Measurements from ENCODE around the gene ITFG1.
A peak's percentile ranks its signal among the peaks of the same experiment; 100 is the strongest.

The ITFG1 gene

GRCh38 chr16:47460711-47461597 lies at the start of gene ITFG1, which contains the start of gene PHKB:
TSS of gene ITFG1 (minus strand) at chr16:47461063. CDS start at chr16:47461045, 18 bp downstream.
TSS of gene PHKB (plus strand) at chr16:47461331. CDS start at chr16:47461351, 20 bp downstream.
- H3K27ac Mint-ChIP-seq: peak within 1 kb of the TSS; percentile 90
- H3K4me1 Mint-ChIP-seq: peaks cover 72% of the 10 kb centered on the region
- H3K9me3 Mint-ChIP-seq: no peaks in the 10 kb centered on the region

GRCh38 chr16:47507701-47508100 lies 46.8 kb upstream of the ITFG1 start:
- ATAC-seq: no peak
- Mint-ChIP-seq H3K27ac (no peak overlapping the region), H3K4me1 (peaks cover 4% of the 10 kb centered on the region), H3K27me3 (no peaks in the 10 kb centered on the region), H3K4me3 (no peak overlapping the region), H3K9me3 (no peaks in the 10 kb centered on the region), H3K36me3 (peaks cover 66% of the 10 kb centered on the region)

More at GRCh38 chr16:47460711-47461597, at the start of gene ITFG1, which contains the start of gene PHKB:
- Mint-ChIP-seq H3K27me3 (no peaks in the 10 kb centered on the region), H3K36me3 (peaks cover 40% of the 10 kb centered on the region), H3K4me3 (peak within 1 kb of the TSS; percentile 97)
- ATAC-seq: peak; percentile 95

DNA sequence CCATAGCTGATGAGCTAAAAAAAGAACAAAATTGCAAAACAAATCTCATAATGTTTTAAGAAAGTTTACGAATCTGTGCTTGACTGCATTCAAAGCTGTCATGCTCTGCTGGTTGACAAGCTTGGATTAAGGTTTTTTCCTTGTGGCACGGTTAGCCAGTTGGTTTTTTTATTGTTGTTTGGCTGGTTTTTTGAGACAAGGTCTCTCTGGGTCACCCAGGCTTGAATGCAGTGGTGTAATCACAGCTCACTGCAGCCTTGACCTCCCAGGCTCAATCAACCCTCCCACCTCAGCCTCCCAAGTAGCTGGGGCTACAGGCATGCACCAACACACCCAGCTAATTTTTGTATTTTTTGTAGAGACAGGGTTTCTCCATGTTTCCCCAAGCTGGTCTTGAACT lies 45.9 kb upstream of the ITFG1 start:
- H3K27ac Mint-ChIP-seq: no peak overlapping the region
- no peak for ATAC-seq

DNA sequence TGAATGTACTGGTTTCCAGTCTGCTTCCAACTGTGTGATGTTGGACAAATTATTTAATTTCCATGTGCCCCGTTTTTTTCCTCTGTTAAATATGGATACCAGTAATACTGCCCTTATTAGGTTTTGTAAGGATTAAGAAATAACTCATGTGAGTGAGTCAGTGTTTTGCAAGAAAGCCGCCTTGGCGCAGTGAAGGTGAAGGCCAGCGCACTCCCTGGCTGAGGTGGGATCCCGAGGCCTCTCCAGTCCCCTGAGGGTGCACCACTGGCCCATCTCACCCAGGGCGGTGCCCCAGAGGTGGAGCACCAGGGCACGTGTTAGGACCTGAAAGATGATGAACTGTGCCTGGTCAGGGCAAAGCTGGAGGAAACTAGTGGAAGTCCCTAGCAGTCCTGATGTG lies 43.7 kb upstream of the ITFG1 start:
- Mint-ChIP-seq H3K4me1 (peaks cover 4% of the 10 kb centered on the region), H3K4me3 (no peak overlapping the region), H3K27ac (no peak overlapping the region), H3K36me3 (peaks cover 65% of the 10 kb centered on the region), H3K27me3 (no peaks in the 10 kb centered on the region), H3K9me3 (no peaks in the 10 kb centered on the region)
- no peak for ATAC-seq

More for the DNA sequence above, 45.9 kb upstream of the ITFG1 start:
- peaks cover 4% of the 10 kb centered on the region for H3K4me1 Mint-ChIP-seq
- H3K9me3 Mint-ChIP-seq: no peaks in the 10 kb centered on the region
- H3K36me3 Mint-ChIP-seq: peaks cover 61% of the 10 kb centered on the region
- no peak overlapping the region for H3K4me3 Mint-ChIP-seq
- no peaks in the 10 kb centered on the region for H3K27me3 Mint-ChIP-seq

DNA sequence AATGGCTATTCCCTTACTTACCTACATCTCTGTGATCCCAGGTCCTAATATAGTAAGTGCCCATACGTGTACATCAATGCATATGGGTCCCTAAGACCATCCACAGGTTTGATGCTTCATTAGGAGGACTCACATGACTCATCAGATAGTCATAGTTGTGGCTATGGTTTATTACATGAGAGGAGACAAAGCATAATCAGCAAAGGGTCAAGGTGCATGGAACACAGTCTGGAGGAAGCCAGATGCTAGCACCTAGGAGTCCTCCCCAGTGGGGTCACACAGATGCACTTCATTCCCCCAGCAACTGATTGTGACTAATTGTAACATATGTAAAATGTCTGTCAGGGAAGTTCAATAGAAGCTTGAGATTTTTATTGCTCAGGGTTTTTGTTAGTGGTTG lies 43.1 kb upstream of the ITFG1 start:
- H3K4me3 Mint-ChIP-seq: no peak overlapping the region
- H3K4me1 Mint-ChIP-seq: peaks cover 4% of the 10 kb centered on the region
- no peaks in the 10 kb centered on the region for H3K9me3 Mint-ChIP-seq
- peaks cover 66% of the 10 kb centered on the region for H3K36me3 Mint-ChIP-seq
- ATAC-seq: no peak
- H3K27ac Mint-ChIP-seq: no peak overlapping the region
- no peaks in the 10 kb centered on the region for H3K27me3 Mint-ChIP-seq

DNA sequence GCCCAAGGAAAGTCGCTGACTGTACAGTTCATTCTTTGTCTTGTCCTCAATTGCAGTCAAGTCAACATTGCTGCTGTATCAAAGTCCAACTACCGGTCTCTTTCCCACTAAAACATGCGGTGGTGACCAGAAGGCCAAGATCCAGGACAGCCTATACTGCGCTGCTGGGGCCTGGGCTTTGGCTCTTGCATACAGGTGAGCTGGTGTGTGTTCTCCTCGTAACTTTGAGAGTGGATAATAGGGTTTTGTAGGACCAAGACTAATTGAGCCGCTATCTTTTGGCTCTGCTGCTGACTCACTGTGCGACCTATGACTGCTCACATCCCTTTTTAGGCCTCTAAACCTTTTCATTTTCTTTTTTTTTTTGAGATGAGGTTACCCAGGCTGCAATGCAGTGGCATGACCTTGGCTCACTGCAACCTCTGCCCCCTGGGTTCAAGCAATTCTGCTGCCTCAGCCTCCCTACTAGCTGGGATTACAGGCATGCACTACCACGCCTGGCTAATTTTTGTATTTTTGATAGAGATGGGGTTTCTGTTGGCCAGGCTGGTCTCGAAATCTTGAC lies 38.9 kb upstream of the ITFG1 start:
- H3K27me3 Mint-ChIP-seq: no peaks in the 10 kb centered on the region
- H3K4me1 Mint-ChIP-seq: peaks cover 16% of the 10 kb centered on the region
- H3K9me3 Mint-ChIP-seq: no peaks in the 10 kb centered on the region
- H3K36me3 Mint-ChIP-seq: peaks cover 58% of the 10 kb centered on the region
- ATAC-seq: no peak
- H3K4me3 Mint-ChIP-seq: no peak overlapping the region
- no peak overlapping the region for H3K27ac Mint-ChIP-seq

DNA sequence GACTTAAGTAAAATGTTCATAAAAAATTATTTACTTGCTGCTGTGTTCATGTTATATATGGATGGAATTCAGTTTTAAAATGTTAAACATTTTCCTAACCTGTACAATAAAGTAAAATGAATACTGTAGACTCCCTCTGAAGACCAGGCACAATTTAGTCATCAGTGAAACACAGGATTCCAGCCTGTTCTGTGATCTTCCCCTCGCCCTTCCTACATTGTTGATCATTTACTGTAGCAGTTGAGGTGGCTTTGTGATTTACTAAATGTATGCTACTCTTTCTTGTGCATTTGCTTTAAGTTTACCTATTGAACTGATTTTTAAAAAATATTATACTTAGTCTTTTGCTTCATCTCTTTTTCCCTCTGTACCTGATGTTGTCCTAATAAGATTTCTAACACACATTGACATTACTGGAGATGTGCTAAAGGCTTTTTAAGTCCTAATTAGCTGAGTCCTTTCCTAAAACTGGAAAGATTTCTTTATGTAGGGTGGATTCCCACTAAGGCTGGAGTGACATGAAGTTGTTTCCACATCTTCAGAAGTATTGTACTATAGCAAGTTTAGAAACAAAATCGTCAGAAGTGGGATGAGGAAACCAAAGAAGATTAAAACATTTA lies 38.3 kb upstream of the ITFG1 start:
- no peak overlapping the region for H3K27ac Mint-ChIP-seq
- no peak for ATAC-seq
- no peaks in the 10 kb centered on the region for H3K27me3 Mint-ChIP-seq
- H3K4me3 Mint-ChIP-seq: no peak overlapping the region
- H3K36me3 Mint-ChIP-seq: peaks cover 52% of the 10 kb centered on the region
- H3K9me3 Mint-ChIP-seq: no peaks in the 10 kb centered on the region
- peaks cover 22% of the 10 kb centered on the region for H3K4me1 Mint-ChIP-seq

DNA sequence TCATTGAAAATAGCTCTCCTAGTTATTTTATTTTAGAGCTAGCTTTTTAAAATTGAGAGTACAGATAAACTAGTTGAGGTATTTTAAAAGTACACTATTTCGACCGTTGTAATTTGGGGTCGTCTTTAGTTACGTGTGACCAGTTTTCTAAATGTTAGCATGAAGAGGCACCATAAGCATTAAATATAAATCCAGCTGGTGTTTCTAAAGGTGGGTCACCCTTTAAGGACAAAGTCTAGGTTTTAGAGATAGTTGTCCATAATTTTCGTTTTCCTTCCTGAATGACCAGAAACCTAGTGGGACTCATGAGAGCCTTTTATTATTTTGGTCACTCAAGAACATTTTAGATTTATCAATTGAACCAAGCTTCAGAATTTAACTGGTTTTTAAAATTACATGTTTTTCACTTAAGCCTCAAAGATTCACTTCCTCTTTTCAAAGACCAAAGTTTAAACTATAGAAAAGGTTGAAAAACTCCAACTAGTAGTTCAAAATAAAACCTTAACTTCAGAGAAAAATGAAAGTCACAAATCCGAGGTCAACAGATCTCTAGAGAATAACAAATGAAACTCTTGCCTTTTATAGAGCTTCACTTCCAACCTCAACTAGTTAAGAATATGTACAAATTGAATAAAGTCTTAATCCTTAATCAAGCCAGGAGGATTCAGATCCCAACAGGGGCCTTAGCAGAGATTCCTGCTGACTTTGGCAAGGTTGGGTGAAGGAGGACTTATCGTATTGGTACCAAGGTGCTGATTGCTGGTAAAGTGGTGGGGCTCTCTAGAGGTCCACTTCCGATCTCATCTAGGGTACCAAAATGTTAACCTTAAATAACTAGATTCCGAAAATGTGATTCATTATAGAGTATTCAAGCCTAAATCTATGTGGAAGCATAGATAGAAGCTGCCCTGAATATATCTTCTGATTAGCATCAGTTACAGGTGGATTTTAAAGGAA lies 32.8 kb upstream of the ITFG1 start:
- no peaks in the 10 kb centered on the region for H3K27me3 Mint-ChIP-seq
- H3K36me3 Mint-ChIP-seq: peaks cover 50% of the 10 kb centered on the region
- peaks cover 44% of the 10 kb centered on the region for H3K4me1 Mint-ChIP-seq
- H3K9me3 Mint-ChIP-seq: no peaks in the 10 kb centered on the region
- peak overlapping the region; percentile 74 for H3K4me3 Mint-ChIP-seq
- ATAC-seq: peak; percentile 74
- H3K27ac Mint-ChIP-seq: peak overlapping the region; percentile 88

- peaks cover 44% of the 10 kb centered on the region for H3K4me1 Mint-ChIP-seq
- H3K27ac Mint-ChIP-seq: peak overlapping the region; percentile 88
- H3K9me3 Mint-ChIP-seq: no peaks in the 10 kb centered on the region
- peak overlapping the region; percentile 74 for H3K4me3 Mint-ChIP-seq
- H3K27me3 Mint-ChIP-seq: no peaks in the 10 kb centered on the region
- peak; percentile 96 for ATAC-seq
- peaks cover 54% of the 10 kb centered on the region for H3K36me3 Mint-ChIP-seq
These were observed 31.8 kb upstream of the ITFG1 start for GRCh38 chr16:47492428-47493377.

- Mint-ChIP-seq H3K36me3 (peaks cover 52% of the 10 kb centered on the region), H3K4me3 (peak overlapping the region; percentile 74)
These were observed 31.2 kb upstream of the ITFG1 start for GRCh38 chr16:47492036-47492427.

GRCh38 chr16:47490471-47490870 lies 29.6 kb upstream of the ITFG1 start:
- H3K4me3 Mint-ChIP-seq: no peak overlapping the region
- peaks cover 58% of the 10 kb centered on the region for H3K36me3 Mint-ChIP-seq
- no peak for ATAC-seq
- peaks cover 42% of the 10 kb centered on the region for H3K4me1 Mint-ChIP-seq
- no peaks in the 10 kb centered on the region for H3K9me3 Mint-ChIP-seq
- H3K27ac Mint-ChIP-seq: peak overlapping the region; percentile 88
- H3K27me3 Mint-ChIP-seq: no peaks in the 10 kb centered on the region

More at GRCh38 chr16:47492036-47492427, 31.2 kb upstream of the ITFG1 start:
- no peak for ATAC-seq
- no peaks in the 10 kb centered on the region for H3K27me3 Mint-ChIP-seq
- no peaks in the 10 kb centered on the region for H3K9me3 Mint-ChIP-seq
- peak overlapping the region; percentile 88 for H3K27ac Mint-ChIP-seq
- peaks cover 41% of the 10 kb centered on the region for H3K4me1 Mint-ChIP-seq

DNA sequence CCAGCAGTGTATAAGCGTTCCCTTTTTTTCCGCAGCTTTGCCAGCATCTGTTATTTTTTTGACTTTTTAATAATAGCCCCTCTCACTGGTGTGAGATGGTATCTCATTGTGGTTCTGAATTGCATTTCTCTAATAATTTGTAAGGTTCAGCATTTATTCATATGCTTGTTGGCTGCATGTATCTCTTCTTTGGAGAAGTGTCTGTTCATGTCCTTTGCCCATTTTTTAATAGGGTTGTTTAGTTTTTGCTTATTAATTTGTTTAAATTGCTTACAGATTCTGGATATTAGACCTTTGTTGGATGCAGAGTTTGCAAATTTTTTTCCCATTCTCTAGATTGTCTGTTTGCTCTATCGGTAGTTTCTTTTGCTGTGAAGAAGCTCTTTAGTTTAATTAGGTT lies 27.2 kb upstream of the ITFG1 start:
- H3K36me3 Mint-ChIP-seq: peaks cover 62% of the 10 kb centered on the region
- peaks cover 38% of the 10 kb centered on the region for H3K4me1 Mint-ChIP-seq
- no peaks in the 10 kb centered on the region for H3K9me3 Mint-ChIP-seq

GRCh38 chr16:47486856-47487255 lies 26.0 kb upstream of the ITFG1 start:
- H3K4me3 Mint-ChIP-seq: no peak overlapping the region
- peak overlapping the region; percentile 31 for H3K27ac Mint-ChIP-seq
- peaks cover 30% of the 10 kb centered on the region for H3K4me1 Mint-ChIP-seq
- H3K27me3 Mint-ChIP-seq: no peaks in the 10 kb centered on the region
- no peak for ATAC-seq
- H3K9me3 Mint-ChIP-seq: no peaks in the 10 kb centered on the region
- H3K36me3 Mint-ChIP-seq: peaks cover 62% of the 10 kb centered on the region

More for the DNA sequence above, 27.2 kb upstream of the ITFG1 start:
- H3K4me3 Mint-ChIP-seq: no peak overlapping the region
- ATAC-seq: no peak
- no peaks in the 10 kb centered on the region for H3K27me3 Mint-ChIP-seq
- no peak overlapping the region for H3K27ac Mint-ChIP-seq

GRCh38 chr16:47483616-47484015 lies 22.8 kb upstream of the ITFG1 start:
- Mint-ChIP-seq H3K9me3 (no peaks in the 10 kb centered on the region), H3K27me3 (no peaks in the 10 kb centered on the region), H3K4me1 (peaks cover 50% of the 10 kb centered on the region), H3K36me3 (peaks cover 47% of the 10 kb centered on the region), H3K4me3 (no peak overlapping the region), H3K27ac (peak overlapping the region; percentile 61)
- ATAC-seq: no peak
